Activated effector memory CD4-positive, alpha-beta T cell treated with Interleukin-2 at 50 U/mL for 16 hours (primary cell): ENCODE measurements around the gene TCF3.

Experiments
- DNase-seq: peaks from one replicate; pipeline ENCODE4 v3.0.0-alpha.2; 2020

Gene TCF3

GRCh38 chr19:1609103-1609396 lies 43.4 kb downstream of the TCF3 start:
- peak; percentile 13 for DNase-seq

GRCh38 chr19:1608359-1609102 lies 43.9 kb downstream of the TCF3 start:
- peak; percentile 27 for DNase-seq

DNA sequence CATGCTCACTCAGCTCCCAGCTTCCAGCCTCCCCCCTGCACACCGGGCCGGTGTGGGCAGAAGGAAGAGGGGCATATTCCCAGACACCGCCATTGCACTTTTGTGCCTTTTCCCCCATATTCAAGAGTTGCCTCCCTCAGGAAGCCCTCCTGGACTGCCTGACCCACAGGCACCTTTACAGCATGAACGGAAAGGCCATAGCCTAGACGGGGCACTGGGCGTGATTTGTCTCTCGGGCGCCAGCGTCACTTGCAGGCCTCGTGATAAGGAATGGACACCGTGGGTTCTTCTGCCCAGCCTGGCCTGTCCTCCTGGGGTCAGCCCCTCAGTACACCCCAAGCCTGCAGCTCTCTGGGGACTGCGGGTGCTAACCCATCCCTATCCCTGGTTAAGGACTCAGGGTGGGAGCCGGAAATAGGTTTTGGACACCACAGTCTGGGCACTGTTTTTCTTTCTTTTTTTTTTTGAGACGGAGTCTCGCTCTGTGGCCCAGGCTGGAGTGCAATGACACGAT lies 46.2 kb downstream of the TCF3 start:
- no peak for DNase-seq

- DNase-seq = peak; percentile 85
Observed at GRCh38 chr19:1605236-1606137, 46.9 kb downstream of the TCF3 start, which contains the start of gene UQCR11. Gene UQCR11, minus strand, starts transcription at chr19:1605462. Its CDS starts 53 bp downstream, at chr19:1605409.

GRCh38 chr19:1602091-1602707 lies 50.2 kb downstream of the TCF3 start:
- no peak for DNase-seq

DNA sequence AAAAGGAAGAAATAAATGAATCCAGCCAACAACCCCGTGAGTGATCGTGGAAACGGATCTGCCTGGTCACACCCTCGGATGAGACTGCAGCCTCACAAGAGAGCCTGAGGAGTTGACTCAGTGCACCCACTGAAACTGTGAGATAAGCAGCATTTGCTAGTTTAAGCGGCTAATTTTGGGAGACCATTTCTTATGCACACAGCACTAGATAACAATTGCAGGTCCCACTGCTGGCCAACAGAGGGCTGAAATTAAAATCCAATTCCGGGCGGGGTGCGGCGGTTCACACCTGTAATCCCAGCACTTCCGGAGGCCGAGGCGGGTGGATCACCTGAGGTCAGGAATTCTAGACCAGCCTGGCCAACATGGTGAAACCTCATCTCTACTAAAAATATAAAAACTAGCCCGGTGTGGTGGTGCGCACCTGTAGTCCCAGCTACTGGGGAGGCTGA lies 50.8 kb downstream of the TCF3 start:
- no peak for DNase-seq

DNA sequence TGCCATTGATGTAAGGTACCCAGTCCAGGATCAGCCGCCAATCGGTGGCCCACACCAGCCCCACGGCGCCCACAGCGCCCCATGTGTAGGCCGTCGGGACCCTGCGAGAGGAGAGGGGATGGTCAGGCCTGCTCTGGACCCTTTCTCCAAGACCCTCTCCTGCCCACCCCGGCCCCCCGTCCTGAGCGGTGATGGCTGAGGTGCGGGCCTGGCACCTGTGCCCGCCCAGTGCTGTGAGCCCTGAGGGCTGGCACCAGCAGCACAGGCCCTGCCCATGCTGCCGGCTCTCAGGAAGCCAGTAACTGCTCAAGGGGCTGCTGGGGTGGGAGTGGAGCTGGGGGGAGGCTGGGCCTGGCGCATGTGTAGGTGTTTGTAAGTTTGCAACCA lies 53.0 kb downstream of the TCF3 start:
- no peak for DNase-seq

DNA sequence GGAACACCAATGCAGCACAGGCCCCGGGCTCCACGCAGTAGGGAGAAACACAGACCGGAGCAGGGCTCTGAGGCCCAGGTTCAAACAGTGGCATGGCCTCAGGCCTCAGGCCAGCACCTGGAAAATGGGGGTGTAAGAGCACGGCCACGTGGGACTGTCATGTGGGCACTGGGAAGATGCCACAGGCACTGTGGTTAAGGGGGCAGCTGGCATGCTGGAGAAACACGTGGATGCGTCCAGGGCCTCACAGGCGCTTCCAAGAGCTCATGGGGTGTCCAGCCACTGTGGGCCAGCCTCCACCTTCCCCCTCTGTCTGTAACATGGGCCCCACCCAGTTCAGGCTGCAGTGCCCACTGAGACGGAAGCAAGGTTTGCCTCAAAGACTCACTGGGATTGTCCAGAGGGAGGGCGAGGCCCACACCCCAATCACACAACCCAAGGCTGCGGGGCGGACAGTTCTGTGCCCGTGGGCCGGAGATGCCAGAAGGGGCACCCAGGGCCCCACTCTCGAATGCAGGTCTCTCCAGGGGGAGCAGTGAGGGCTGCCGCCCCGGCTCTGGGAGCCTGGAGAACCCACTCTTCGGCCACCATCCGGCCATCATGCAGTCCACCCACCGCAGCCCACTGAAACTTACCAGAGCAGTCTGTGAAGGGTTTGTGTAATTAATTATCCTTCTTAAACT lies 53.5 kb downstream of the TCF3 start:
- DNase-seq = no peak

DNA sequence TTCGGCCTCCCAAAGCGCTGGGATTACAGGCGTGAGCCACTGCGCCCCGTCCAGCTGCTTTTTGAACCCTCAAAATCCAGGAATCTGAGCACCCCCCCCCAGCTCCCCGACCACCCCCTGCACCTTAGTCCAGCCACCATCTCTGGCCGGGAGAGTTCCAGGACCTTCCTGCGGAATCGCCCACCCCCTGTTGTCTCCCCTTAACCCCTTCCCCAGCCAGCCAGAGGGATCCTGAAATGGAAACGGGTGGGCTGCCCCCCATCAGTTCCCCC lies 59.0 kb downstream of the TCF3 start:
- no peak for DNase-seq

- peak; percentile 81 for DNase-seq
Observed at GRCh38 chr19:1592755-1593500, 59.5 kb downstream of the TCF3 start, which contains the start of gene MBD3. Gene MBD3, minus strand, starts transcription at chr19:1592865. Its CDS starts 234 bp downstream, at chr19:1592631.

DNA sequence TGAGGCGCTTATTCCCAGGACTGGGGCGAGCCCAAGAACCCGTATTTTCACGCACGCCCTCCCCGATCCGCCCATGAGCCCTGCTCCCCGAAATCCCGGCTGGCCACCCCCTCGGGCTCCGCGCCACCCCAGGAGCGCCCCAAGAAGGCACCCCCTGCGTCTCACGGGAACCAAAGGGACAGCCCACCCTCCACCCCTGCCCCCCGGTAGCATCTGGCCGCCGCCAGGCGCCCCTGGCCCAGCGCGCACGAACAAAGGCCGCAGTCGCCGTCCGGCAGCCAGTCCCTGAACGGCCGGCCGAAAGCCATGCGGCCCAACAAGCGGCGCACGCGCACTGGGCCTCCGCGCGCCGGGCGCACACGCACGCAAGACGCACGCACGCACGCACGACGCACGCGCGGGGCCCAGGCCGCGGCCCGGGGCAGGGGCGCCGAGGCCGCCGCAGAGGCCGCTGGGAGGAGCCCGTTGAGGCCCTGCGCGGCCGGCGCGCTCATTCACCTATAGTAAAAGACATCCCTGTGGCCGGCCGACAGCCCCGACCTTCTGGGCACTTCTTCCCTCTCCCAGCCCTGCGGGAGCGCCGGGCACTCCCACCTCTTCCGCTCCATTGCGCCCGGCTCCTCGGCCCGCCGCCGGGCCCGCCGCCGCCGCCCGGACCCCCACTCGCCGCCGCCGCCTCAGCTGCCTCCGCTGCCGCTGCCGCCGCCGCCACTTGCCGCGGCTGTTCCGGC lies 60.2 kb downstream of the TCF3 start:
- DNase-seq = peak; percentile 76

DNA sequence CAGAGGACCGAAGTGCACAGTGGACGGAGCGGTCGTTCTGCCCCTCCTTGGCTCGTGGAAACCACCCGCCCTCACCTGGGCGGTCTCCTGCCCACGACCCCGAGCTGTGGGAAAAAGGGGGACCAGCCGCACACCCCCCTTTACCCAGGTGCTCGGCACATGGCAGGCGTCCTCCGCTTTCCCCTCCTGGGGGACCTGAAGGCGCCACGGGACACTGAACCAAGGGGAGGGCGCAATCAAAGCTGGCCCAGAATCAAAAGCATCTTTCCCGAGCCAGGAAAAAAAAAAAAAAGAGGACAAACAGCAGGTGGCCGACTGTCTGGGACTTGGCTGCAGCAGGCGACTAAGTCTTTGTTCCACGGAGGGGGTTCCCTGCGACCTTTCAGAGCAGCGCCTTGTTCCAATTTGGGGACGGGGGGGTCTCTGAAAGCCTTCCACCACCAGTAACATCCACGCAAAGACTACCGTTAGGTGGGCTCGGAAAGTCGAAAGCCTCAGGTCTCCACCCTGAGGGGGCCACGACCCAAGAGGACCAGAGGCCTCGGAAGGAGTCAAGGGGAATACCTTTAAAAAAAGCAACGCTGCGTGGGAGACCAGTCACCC lies 60.9 kb downstream of the TCF3 start:
- DNase-seq = no peak

DNA sequence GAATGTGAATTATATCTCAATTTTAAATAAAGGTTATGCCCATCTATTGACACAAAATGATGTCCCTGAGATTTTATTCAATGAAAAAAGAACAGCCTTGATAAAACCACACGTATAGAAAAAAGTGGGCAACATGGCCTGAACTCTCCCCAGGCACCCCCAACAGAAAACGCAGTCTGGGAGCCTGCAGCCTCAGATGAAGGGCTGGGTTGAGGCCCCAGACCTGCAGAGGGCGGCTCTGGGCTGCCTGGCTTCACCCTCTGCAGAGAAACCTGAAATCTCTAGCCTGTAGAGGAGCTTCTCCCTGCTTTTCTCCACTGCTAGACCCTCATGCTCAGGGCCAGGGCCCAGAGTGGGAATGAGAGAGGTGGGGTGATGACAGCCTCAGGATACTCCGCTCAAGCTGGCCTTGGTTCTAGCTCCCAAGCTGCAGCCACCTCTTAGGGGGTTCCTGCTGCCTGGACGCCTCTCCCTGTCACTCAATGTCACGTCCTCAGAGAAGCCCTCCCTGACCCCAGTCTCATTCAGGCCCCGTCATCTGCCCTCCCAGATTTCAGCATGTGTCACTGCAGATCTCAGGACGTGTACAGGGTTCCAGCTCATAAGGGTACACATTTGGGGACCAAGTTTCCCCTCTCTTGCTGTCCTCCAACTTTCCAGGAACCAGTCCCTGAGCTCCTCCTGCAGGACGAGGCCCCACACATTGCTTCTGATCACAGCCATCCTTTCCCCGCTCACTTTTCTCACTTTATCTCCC lies 61.6 kb downstream of the TCF3 start:
- DNase-seq = no peak

GRCh38 chr19:1587872-1588271 lies 64.5 kb downstream of the TCF3 start:
- DNase-seq = no peak

- no peak for DNase-seq
Observed at GRCh38 chr19:1585243-1585580, 67.2 kb downstream of the TCF3 start.

DNA sequence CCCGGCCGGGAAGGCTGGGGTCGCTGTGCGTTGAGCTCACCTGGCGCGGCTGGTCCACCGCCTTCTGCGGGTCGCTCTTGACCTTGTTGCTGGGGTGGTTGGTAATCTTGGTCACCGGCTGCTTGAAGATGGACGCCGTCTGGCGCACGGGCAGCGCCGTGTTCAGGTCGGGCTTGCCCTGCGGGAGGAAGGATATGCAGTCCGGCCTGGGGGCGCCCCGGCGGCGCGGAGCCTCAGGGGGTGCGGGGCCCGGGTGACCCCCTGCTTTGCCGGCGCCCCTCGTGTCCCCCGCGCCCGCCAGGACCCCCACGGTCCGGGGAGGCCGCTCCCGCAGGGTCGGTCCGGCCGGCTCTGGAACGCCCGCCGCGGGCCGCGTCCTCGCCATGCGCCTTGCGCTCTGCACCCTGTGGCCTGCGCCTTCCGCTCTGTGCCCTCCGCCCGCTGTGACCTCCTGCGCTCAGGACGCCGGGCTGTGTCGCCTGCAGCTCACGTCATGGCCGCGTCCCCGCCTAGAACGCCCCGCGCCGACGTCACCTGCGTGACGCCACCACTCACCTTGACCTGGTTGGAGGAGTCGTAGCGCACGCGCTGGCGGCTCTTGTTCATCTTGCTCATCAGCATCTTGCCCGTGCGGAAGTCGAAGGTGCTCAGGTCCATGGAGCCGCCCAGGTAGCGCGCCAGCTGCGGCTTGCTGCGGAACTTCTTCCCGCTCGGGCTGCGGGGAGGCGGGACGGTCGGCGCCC lies 67.7 kb downstream of the TCF3 start:
- no peak for DNase-seq

DNA sequence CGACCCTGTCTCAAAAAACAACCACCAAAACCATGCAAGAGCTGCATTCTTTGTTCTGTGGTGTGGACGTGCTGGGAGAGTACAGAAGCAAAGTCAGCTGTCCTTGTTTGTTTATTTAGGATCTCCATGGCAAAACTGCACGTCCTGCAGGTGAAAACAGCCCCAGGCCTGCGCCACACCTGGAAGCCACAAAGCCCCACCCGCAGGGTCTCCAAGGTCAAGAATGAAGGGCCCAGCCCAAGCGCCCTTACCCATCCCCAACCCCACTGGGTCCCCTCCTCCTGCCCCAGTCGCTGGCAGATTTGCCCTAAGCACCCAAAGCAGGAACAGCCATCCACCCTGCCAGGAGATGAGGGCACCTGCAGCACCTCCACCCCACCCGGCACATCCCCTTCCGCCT lies 70.2 kb downstream of the TCF3 start:
- no peak for DNase-seq

- no peak for DNase-seq
Observed at GRCh38 chr19:1580957-1581356, 71.5 kb downstream of the TCF3 start.

- DNase-seq = no peak
Observed at GRCh38 chr19:1580382-1580781, 72.0 kb downstream of the TCF3 start.

- no peak for DNase-seq
Observed at GRCh38 chr19:1579222-1579621, 73.2 kb downstream of the TCF3 start.
